ENCODE measurements around the gene PLXND1. TPM values are rescaled to one million over a fixed set of nuclear protein-coding genes. Genes with fewer than 3 reads are reported as not detected.

Gene PLXND1
- polyA plus RNA-seq, 2 donors = 15.8 to 18.7 TPM

DNA sequence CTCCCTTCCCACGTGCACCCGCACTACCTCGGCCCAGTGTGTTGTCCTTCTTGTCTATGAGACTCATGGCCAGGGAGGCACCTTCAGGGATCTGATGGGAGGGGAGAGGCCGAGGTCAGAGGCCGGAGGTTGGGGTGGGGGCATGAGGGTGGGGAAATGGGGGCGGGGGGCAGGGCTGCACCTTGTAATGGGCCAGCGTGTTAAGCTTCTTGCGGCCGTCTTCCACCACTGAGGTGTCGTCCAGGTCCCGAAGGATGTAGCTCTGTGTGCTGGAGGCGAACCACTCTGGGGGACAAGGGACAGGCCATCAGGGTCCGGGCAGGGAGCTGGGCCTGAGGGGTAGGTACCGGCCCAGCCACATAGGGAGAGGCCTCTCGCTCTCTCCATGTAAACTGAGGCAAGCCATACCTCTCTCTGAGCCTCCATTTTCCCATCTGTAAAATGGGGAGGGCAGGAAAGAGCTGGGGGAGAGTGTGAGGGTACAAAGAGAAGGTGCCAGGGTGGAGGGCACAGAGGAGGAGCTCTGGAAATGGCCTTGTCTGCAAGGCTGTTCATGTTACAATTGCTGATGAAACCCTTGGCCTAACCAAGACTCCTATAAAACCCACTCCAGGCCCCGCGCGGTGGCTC is 44.7 kb downstream of the PLXND1 start:
- Histone ChIP-seq H3K27me3 (ENCODE audit: control insufficient read depth in 1 of 2, insufficient read depth in 2 of 2, low read length in 2 of 2) (no peaks in the 10 kb centered on the region), H3K4me1 (ENCODE audit: control insufficient read depth in 2 of 2, insufficient read depth in 2 of 2, low read length in 1 of 2) (peaks cover 8 to 9% of the 10 kb centered on the region in 2 donors), H3K4me3 (ENCODE audit: low read depth in 1 of 2, low read length in 2 of 2) (no peak overlapping the region), H3K27ac (ENCODE audit: low read depth in 2 of 2, low read length in 1 of 2) (peak overlapping the region in 1 of 2 donors; percentile 70), H3K36me3 (ENCODE audit: control insufficient read depth in 2 of 2, insufficient read depth in 2 of 2, low read length in 1 of 2) (peaks cover 0 to 17% of the 10 kb centered on the region in 2 donors), H3K9me3 (ENCODE audit: control insufficient read depth in 2 of 2, insufficient read depth in 1 of 2, low read depth in 1 of 2, low read length in 1 of 2) (no peaks in the 10 kb centered on the region)
- WGBS, 2 donors = 80 to 86% methylated on average over 18 of the region's 18 CpGs

DNA sequence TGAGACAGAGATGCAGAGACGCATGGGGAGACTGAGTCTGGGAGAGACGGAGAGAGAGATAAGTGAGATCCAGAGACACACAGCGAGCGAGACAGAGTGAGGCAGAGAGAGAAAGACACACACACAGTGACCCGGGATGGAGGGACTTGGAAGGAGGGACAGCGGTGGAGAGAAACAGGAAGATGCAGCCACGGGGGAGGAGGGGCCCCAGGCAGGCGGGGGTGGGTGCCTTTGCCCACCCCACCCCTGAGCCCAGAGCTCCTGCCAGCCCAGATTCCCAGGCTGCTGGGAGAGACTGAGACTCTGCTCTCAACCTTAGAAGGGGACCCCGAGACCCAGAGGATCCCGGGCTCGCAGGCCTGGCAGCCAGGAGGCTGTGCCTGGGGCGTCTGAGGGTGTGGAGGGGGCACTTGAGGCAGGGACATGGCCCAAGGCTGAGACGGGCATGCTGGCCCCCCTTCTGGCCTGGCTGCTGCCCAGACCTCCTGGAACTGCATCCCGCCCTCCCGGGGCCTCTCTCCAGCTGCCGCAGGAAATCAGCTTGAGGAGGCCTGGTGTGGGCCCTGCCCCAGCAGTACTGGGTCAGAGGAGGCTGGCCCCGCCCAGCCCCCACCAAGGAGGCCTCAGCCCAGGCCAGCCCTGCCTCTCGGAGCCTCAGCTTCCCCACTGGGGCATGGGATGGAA is 45.4 kb downstream of the PLXND1 start:
- Histone ChIP-seq H3K36me3 (ENCODE audit: control insufficient read depth in 2 of 2, insufficient read depth in 2 of 2, low read length in 1 of 2) (peaks cover 0 to 19% of the 10 kb centered on the region in 2 donors), H3K27me3 (ENCODE audit: control insufficient read depth in 1 of 2, insufficient read depth in 2 of 2, low read length in 2 of 2) (no peaks in the 10 kb centered on the region), H3K4me1 (ENCODE audit: control insufficient read depth in 2 of 2, insufficient read depth in 2 of 2, low read length in 1 of 2) (peaks cover 8 to 9% of the 10 kb centered on the region in 2 donors), H3K27ac (ENCODE audit: low read depth in 2 of 2, low read length in 1 of 2) (peak overlapping the region; percentile 70 to 82), H3K4me3 (ENCODE audit: low read depth in 1 of 2, low read length in 2 of 2) (no peak overlapping the region), H3K9me3 (ENCODE audit: control insufficient read depth in 2 of 2, insufficient read depth in 1 of 2, low read depth in 1 of 2, low read length in 1 of 2) (no peaks in the 10 kb centered on the region)
- 29 to 31% methylated on average over 17 to 18 of the region's 18 CpGs for WGBS, 2 donors

DNA sequence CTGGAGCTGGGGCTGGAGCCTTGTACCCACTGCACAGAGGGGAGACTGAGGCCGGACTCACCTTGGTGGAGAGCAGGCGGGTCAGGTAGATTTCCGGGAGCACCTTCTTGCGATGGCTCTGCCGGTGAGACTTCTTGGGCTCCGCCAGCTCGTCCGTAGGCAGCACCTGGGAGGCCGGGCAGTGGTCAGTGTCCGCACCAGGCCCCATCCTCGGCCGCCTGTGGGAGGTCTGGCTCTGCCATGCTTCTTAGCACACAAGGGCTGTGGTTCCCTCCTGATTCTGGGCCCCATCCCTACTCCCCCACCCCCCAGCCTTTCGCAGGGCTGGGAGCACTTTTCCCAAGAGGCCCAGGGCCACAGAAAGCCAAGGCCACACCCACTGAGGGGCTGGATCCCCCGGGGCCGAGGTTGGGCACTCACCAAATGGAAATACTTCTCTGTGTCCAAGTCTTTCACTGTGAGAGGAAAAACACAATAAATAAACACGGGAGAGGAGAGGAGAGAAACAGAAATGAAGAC is 46.1 kb downstream of the PLXND1 start:
- Histone ChIP-seq H3K4me3 (ENCODE audit: low read depth in 1 of 2, low read length in 2 of 2) (no peak overlapping the region), H3K9me3 (ENCODE audit: control insufficient read depth in 2 of 2, insufficient read depth in 1 of 2, low read depth in 1 of 2, low read length in 1 of 2) (no peaks in the 10 kb centered on the region), H3K4me1 (ENCODE audit: control insufficient read depth in 2 of 2, insufficient read depth in 2 of 2, low read length in 1 of 2) (peaks cover 8 to 9% of the 10 kb centered on the region in 2 donors), H3K27ac (ENCODE audit: low read depth in 2 of 2, low read length in 1 of 2) (peak overlapping the region in 1 of 2 donors; percentile 45), H3K27me3 (ENCODE audit: control insufficient read depth in 1 of 2, insufficient read depth in 2 of 2, low read length in 2 of 2) (no peaks in the 10 kb centered on the region), H3K36me3 (ENCODE audit: control insufficient read depth in 2 of 2, insufficient read depth in 2 of 2, low read length in 1 of 2) (peaks cover 0 to 16% of the 10 kb centered on the region in 2 donors)
- WGBS, 2 donors = 66% methylated on average over 13 to 16 of the region's 16 CpGs

DNA sequence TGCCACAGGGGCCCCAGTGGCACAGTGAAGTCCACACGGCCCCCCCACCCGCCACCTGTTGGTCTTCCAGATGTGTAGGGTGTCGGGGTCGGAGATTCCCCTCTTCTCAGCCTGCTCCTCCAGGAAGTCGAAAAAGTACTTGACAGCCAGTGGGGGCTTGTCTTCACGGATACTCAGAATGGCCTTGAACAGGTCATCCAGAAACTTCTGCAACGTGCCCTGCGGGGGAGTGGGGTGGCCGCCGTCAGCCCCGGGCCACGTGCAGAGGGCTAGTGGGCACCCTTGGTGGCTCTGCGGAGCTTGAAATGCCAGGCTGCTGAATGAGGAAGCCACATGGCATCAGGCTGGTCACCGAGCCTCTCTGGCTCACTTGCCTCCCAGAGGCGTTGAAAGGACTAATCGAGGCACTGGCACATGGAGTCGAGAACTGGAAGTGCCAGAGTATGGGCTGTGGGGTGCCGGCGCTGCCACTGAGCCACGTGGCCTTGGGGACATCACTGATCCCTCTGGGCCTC is 46.9 kb downstream of the PLXND1 start:
- H3K36me3 ChIP-seq (ENCODE audit: control insufficient read depth in 2 of 2, insufficient read depth in 2 of 2, low read length in 1 of 2) = peaks cover 0 to 12% of the 10 kb centered on the region in 2 donors
- peak overlapping the region in 1 of 2 donors; percentile 19 for H3K27ac ChIP-seq (ENCODE audit: low read depth in 2 of 2, low read length in 1 of 2)
- H3K4me1 ChIP-seq (ENCODE audit: control insufficient read depth in 2 of 2, insufficient read depth in 2 of 2, low read length in 1 of 2) = peaks cover 5 to 9% of the 10 kb centered on the region in 2 donors
- H3K4me3 ChIP-seq (ENCODE audit: low read depth in 1 of 2, low read length in 2 of 2) = no peak overlapping the region
- WGBS, 2 donors = 85 to 92% methylated on average over 20 of the region's 20 CpGs
- no peaks in the 10 kb centered on the region for H3K27me3 ChIP-seq (ENCODE audit: control insufficient read depth in 1 of 2, insufficient read depth in 2 of 2, low read length in 2 of 2)
- no peaks in the 10 kb centered on the region for H3K9me3 ChIP-seq (ENCODE audit: control insufficient read depth in 2 of 2, insufficient read depth in 1 of 2, low read depth in 1 of 2, low read length in 1 of 2)

DNA sequence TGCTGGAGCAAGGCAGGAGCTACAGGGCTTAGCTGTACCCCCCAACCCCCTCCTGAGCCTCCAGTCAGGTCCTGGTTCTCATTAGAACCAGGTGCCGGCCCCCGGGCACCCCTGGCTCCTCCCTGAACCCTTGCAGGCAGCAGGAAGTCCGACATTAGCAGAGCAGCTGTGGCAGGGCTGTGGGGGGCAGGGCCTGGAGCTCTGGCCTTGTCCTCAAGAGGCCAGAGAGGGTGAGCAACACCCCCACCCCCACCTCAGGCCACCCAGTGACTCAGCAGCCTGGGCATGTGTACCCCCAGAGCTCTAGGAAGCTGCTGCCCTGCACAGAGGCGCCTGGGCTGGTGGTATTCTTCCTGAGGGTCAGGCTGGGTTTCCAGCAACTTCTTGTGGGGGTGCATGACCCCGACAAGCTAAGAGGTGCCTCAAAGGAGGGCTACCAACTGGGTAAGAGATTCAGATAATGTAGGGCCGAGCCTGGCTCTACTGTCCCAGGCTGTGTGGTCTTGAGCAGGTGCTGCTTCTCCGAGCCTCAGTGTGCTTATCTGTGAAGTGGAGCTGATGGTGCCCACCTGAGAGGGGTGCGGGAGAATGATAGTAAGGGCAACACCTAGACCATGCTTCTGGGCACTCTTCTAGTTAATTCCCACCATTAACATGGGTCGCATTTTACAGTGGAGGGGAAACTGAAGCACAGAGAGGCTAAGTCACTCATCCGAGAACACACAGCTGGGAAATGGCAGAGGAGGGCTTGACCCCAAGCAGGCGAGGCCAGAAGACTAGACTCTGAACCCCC is 47.5 kb downstream of the PLXND1 start:
- Histone ChIP-seq H3K36me3 (ENCODE audit: control insufficient read depth in 2 of 2, insufficient read depth in 2 of 2, low read length in 1 of 2) (peaks cover 0 to 12% of the 10 kb centered on the region in 2 donors), H3K4me1 (ENCODE audit: control insufficient read depth in 2 of 2, insufficient read depth in 2 of 2, low read length in 1 of 2) (peaks cover 5 to 9% of the 10 kb centered on the region in 2 donors), H3K9me3 (ENCODE audit: control insufficient read depth in 2 of 2, insufficient read depth in 1 of 2, low read depth in 1 of 2, low read length in 1 of 2) (no peaks in the 10 kb centered on the region), H3K4me3 (ENCODE audit: low read depth in 1 of 2, low read length in 2 of 2) (no peak overlapping the region), H3K27me3 (ENCODE audit: control insufficient read depth in 1 of 2, insufficient read depth in 2 of 2, low read length in 2 of 2) (no peaks in the 10 kb centered on the region), H3K27ac (ENCODE audit: low read depth in 2 of 2, low read length in 1 of 2) (no peak overlapping the region)
- WGBS, 2 donors = 78 to 79% methylated on average over 11 of the region's 11 CpGs

DNA sequence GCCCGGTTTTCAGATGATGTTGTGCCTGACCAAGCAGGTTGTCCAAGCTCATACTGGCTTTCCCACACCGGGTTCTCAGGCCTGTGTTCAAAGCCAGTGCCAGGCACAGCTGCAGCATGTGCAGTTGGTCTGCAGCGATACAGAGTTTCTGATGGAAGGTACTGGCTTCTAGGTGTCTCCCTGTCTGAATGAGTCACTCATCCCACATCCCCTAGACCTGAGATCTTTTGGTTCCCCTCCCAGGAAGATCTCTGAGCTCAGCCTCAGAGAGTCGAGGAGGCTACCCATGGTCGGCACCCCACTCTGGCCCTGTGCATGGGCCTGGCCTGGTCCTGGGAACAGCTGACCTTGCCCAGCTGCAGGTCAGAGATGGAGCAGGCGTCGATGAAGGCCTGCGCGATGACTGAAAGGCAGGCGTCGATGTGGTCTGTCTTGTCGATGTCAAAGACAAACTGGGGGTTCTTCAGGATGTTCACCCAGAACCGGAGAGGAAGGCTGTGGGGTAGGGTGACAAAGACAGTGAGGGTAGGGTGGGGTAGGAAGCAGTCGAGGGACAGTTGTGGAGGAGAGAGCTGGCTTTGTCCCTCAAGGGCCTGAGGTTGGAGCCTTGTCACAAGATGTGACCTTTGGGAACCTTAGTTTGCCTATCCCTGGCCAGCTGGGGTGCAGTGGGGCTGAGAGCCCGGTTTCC is 48.2 kb downstream of the PLXND1 start:
- H3K4me3 ChIP-seq (ENCODE audit: low read depth in 1 of 2, low read length in 2 of 2) = no peak overlapping the region
- H3K36me3 ChIP-seq (ENCODE audit: control insufficient read depth in 2 of 2, insufficient read depth in 2 of 2, low read length in 1 of 2) = peaks cover 0 to 9% of the 10 kb centered on the region in 2 donors
- peaks cover 5 to 9% of the 10 kb centered on the region in 2 donors for H3K4me1 ChIP-seq (ENCODE audit: control insufficient read depth in 2 of 2, insufficient read depth in 2 of 2, low read length in 1 of 2)
- no peaks in the 10 kb centered on the region for H3K9me3 ChIP-seq (ENCODE audit: control insufficient read depth in 2 of 2, insufficient read depth in 1 of 2, low read depth in 1 of 2, low read length in 1 of 2)
- no peaks in the 10 kb centered on the region for H3K27me3 ChIP-seq (ENCODE audit: control insufficient read depth in 1 of 2, insufficient read depth in 2 of 2, low read length in 2 of 2)
- no peak overlapping the region for H3K27ac ChIP-seq (ENCODE audit: low read depth in 2 of 2, low read length in 1 of 2)
- WGBS, 2 donors = 84% methylated on average over 15 of the region's 15 CpGs

DNA sequence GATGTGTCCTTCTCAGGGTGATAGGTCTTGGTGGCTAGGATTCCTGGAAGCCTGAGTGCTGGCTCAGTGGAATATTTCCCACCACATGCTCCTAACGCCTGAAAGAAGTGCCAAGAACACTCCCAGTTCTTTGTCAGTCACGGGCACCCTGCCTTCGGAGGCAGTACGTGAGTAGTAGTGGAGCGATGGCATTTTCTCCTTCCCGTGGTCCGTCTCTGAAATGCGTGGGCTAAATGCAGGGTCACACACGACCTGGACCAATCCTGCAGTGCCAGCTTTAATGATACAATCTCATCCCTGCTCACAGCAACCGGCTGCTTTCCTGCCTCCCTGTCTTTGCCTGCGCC is 49.0 kb downstream of the PLXND1 start:
- Histone ChIP-seq H3K27me3 (ENCODE audit: control insufficient read depth in 1 of 2, insufficient read depth in 2 of 2, low read length in 2 of 2) (no peaks in the 10 kb centered on the region), H3K27ac (ENCODE audit: low read depth in 2 of 2, low read length in 1 of 2) (no peak overlapping the region), H3K4me1 (ENCODE audit: control insufficient read depth in 2 of 2, insufficient read depth in 2 of 2, low read length in 1 of 2) (peaks cover 5 to 9% of the 10 kb centered on the region in 2 donors), H3K36me3 (ENCODE audit: control insufficient read depth in 2 of 2, insufficient read depth in 2 of 2, low read length in 1 of 2) (peaks cover 0 to 2% of the 10 kb centered on the region in 2 donors), H3K9me3 (ENCODE audit: control insufficient read depth in 2 of 2, insufficient read depth in 1 of 2, low read depth in 1 of 2, low read length in 1 of 2) (no peaks in the 10 kb centered on the region), H3K4me3 (ENCODE audit: low read depth in 1 of 2, low read length in 2 of 2) (no peak overlapping the region)
- WGBS, 2 donors = 44 to 59% methylated on average over 11 of the region's 11 CpGs

DNA sequence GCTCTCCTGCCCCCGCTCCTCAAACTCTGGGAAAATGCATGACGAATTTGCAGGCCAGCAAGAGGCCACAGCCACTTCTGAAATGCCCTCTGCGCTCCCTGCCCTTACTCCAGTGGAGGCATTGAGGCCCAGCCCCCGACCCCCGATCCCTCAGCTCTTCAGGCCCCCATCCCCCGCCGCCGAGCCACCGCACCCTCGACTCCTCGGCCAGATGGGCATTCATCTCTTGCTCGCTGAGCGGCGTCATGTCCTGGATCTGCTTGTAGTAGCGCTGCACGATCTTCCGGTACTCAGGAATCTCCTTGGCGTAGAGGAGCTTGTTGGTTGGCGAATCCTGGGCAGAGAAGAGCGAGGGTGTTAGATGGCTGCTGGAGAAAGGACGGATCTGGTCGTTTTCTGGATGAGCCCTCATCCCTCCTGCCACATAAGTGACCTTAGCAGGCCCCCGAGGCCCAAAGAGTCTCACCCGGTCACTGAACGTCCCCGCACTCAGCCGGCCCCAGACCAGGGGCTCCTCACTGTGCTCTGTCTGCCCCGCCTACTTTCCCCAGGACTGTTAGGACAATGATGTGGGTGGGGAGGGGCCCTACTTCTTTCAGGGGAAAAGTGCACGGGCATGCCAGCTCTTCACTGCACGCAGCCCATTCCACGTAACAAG is 49.5 kb downstream of the PLXND1 start:
- Histone ChIP-seq H3K27me3 (ENCODE audit: control insufficient read depth in 1 of 2, insufficient read depth in 2 of 2, low read length in 2 of 2) (no peaks in the 10 kb centered on the region), H3K4me3 (ENCODE audit: low read depth in 1 of 2, low read length in 2 of 2) (no peak overlapping the region), H3K4me1 (ENCODE audit: control insufficient read depth in 2 of 2, insufficient read depth in 2 of 2, low read length in 1 of 2) (peaks cover 5 to 9% of the 10 kb centered on the region in 2 donors), H3K9me3 (ENCODE audit: control insufficient read depth in 2 of 2, insufficient read depth in 1 of 2, low read depth in 1 of 2, low read length in 1 of 2) (no peaks in the 10 kb centered on the region), H3K36me3 (ENCODE audit: control insufficient read depth in 2 of 2, insufficient read depth in 2 of 2, low read length in 1 of 2) (peaks cover 0 to 2% of the 10 kb centered on the region in 2 donors), H3K27ac (ENCODE audit: low read depth in 2 of 2, low read length in 1 of 2) (peak overlapping the region in 1 of 2 donors; percentile 19)
- 81 to 84% methylated on average over 31 of the region's 31 CpGs for WGBS, 2 donors

All from esophagus (tissue), 2 donors.